ENCODE results near the gene BRINP1.

The BRINP1 gene

GRCh38 chr9:119156354-119156753 lies 212.9 kb downstream of the BRINP1 start:
- no peak overlapping the region for H3K23ac ChIP-seq (ENCODE audit: low read length)
- H3K27me3 ChIP-seq (ENCODE audit: insufficient read depth, low read length): no peaks in the 10 kb centered on the region
- H2BK5ac ChIP-seq (ENCODE audit: low read depth, low read length, poor library complexity): no peak overlapping the region
- WGBS (ENCODE audit: extremely low coverage, insufficient coverage, insufficient read length): no CpG with 5 or more reads among the region's 3 CpGs
- H3K36me3 ChIP-seq (ENCODE audit: control insufficient read depth in 1 of 2, insufficient read depth in 2 of 2, low read length in 2 of 2): no peaks in the 10 kb centered on the region
- H4K8ac ChIP-seq (ENCODE audit: low read depth, low read length): no peak overlapping the region
- no peak overlapping the region for H2AK5ac ChIP-seq (ENCODE audit: low read length)
- no peak overlapping the region for H3K4ac ChIP-seq (ENCODE audit: low read depth, low read length)
- no peak overlapping the region for H3K4me3 ChIP-seq (ENCODE audit: low read depth, low read length)
- H3K18ac ChIP-seq (ENCODE audit: low read length): no peak overlapping the region
- H4K91ac ChIP-seq (ENCODE audit: low read depth, low read length): no peak overlapping the region
- H3K9me3 ChIP-seq (ENCODE audit: insufficient read depth, low read depth, low read length): no peaks in the 10 kb centered on the region
- H2AFZ ChIP-seq (ENCODE audit: insufficient read depth, low read length, poor library complexity): no peak overlapping the region
- no peak overlapping the region for H3K14ac ChIP-seq (ENCODE audit: low read length)
- H3K79me1 ChIP-seq (ENCODE audit: low read length): no peaks in the 10 kb centered on the region
- H3K4me1 ChIP-seq (ENCODE audit: control insufficient read depth in 1 of 2, insufficient read depth in 2 of 2, low read length in 2 of 2): no peaks in the 10 kb centered on the region
- no peaks in the 10 kb centered on the region for H3K79me2 ChIP-seq (ENCODE audit: control insufficient read depth, insufficient read depth, low read length, poor library complexity)
- no peak overlapping the region for H4K12ac ChIP-seq (ENCODE audit: low read depth, low read length)
- no peak for DNase-seq
- H3K9ac ChIP-seq (ENCODE audit: low read length): no peak overlapping the region
- no peak overlapping the region for H2BK120ac ChIP-seq (ENCODE audit: insufficient read depth, low read length, poor library complexity)
- H3K4me2 ChIP-seq (ENCODE audit: low read length): no peak overlapping the region
- no peak overlapping the region for H3K27ac ChIP-seq (ENCODE audit: low read depth, low read length)
- no peak overlapping the region for H2BK12ac ChIP-seq (ENCODE audit: low read length)

- Histone ChIP-seq H3K79me2 (ENCODE audit: control insufficient read depth, insufficient read depth, low read length, poor library complexity) (no peaks in the 10 kb centered on the region), H3K9me3 (ENCODE audit: insufficient read depth, low read depth, low read length) (no peaks in the 10 kb centered on the region), H3K9ac (ENCODE audit: low read length) (no peak overlapping the region), H3K27me3 (ENCODE audit: insufficient read depth, low read length) (no peaks in the 10 kb centered on the region), H3K4me2 (ENCODE audit: low read length) (no peak overlapping the region), H2BK12ac (ENCODE audit: low read length) (no peak overlapping the region), H3K14ac (ENCODE audit: low read length) (no peak overlapping the region), H2BK120ac (ENCODE audit: insufficient read depth, low read length, poor library complexity) (no peak overlapping the region), H2BK5ac (ENCODE audit: low read depth, low read length, poor library complexity) (no peak overlapping the region), H4K8ac (ENCODE audit: low read depth, low read length) (no peak overlapping the region), H4K91ac (ENCODE audit: low read depth, low read length) (no peak overlapping the region), H3K4ac (ENCODE audit: low read depth, low read length) (no peak overlapping the region), H3K4me3 (ENCODE audit: low read depth, low read length) (no peak overlapping the region), H3K79me1 (ENCODE audit: low read length) (no peaks in the 10 kb centered on the region), H3K36me3 (ENCODE audit: control insufficient read depth in 1 of 2, insufficient read depth in 2 of 2, low read length in 2 of 2) (no peaks in the 10 kb centered on the region), H3K4me1 (ENCODE audit: control insufficient read depth in 1 of 2, insufficient read depth in 2 of 2, low read length in 2 of 2) (no peaks in the 10 kb centered on the region), H4K12ac (ENCODE audit: low read depth, low read length) (no peak overlapping the region), H2AK5ac (ENCODE audit: low read length) (no peak overlapping the region), H3K27ac (ENCODE audit: low read depth, low read length) (no peak overlapping the region), H2AFZ (ENCODE audit: insufficient read depth, low read length, poor library complexity) (no peak overlapping the region), H3K23ac (ENCODE audit: low read length) (no peak overlapping the region), H3K18ac (ENCODE audit: low read length) (no peak overlapping the region)
- no peak for DNase-seq
- WGBS (ENCODE audit: extremely low coverage, insufficient coverage, insufficient read length): no CpG with 5 or more reads among the region's 2 CpGs
Measured at GRCh38 chr9:119154527-119154926, 214.7 kb downstream of the BRINP1 start.

GRCh38 chr9:119153402-119153801 lies 215.8 kb downstream of the BRINP1 start:
- Histone ChIP-seq H2AFZ (ENCODE audit: insufficient read depth, low read length, poor library complexity) (no peak overlapping the region), H3K4me1 (ENCODE audit: control insufficient read depth in 1 of 2, insufficient read depth in 2 of 2, low read length in 2 of 2) (no peaks in the 10 kb centered on the region), H3K79me1 (ENCODE audit: low read length) (no peaks in the 10 kb centered on the region), H2AK5ac (ENCODE audit: low read length) (no peak overlapping the region), H3K9ac (ENCODE audit: low read length) (no peak overlapping the region), H4K12ac (ENCODE audit: low read depth, low read length) (no peak overlapping the region), H3K9me3 (ENCODE audit: insufficient read depth, low read depth, low read length) (no peaks in the 10 kb centered on the region), H4K8ac (ENCODE audit: low read depth, low read length) (no peak overlapping the region), H3K27ac (ENCODE audit: low read depth, low read length) (no peak overlapping the region), H2BK12ac (ENCODE audit: low read length) (no peak overlapping the region), H3K36me3 (ENCODE audit: control insufficient read depth in 1 of 2, insufficient read depth in 2 of 2, low read length in 2 of 2) (no peaks in the 10 kb centered on the region), H2BK120ac (ENCODE audit: insufficient read depth, low read length, poor library complexity) (no peak overlapping the region), H4K91ac (ENCODE audit: low read depth, low read length) (no peak overlapping the region), H2BK5ac (ENCODE audit: low read depth, low read length, poor library complexity) (no peak overlapping the region), H3K4me3 (ENCODE audit: low read depth, low read length) (no peak overlapping the region), H3K4ac (ENCODE audit: low read depth, low read length) (no peak overlapping the region), H3K23ac (ENCODE audit: low read length) (no peak overlapping the region), H3K14ac (ENCODE audit: low read length) (no peak overlapping the region), H3K27me3 (ENCODE audit: insufficient read depth, low read length) (no peaks in the 10 kb centered on the region), H3K4me2 (ENCODE audit: low read length) (no peak overlapping the region), H3K79me2 (ENCODE audit: control insufficient read depth, insufficient read depth, low read length, poor library complexity) (no peaks in the 10 kb centered on the region), H3K18ac (ENCODE audit: low read length) (no peak overlapping the region)
- DNase-seq: no peak
- no CpG with 5 or more reads among the region's 2 CpGs for WGBS (ENCODE audit: extremely low coverage, insufficient coverage, insufficient read length)

- Histone ChIP-seq H2AK5ac (ENCODE audit: low read length) (no peak overlapping the region), H3K23ac (ENCODE audit: low read length) (no peak overlapping the region), H2BK120ac (ENCODE audit: insufficient read depth, low read length, poor library complexity) (no peak overlapping the region), H4K8ac (ENCODE audit: low read depth, low read length) (no peak overlapping the region), H3K79me2 (ENCODE audit: control insufficient read depth, insufficient read depth, low read length, poor library complexity) (no peaks in the 10 kb centered on the region), H3K4me3 (ENCODE audit: low read depth, low read length) (no peak overlapping the region), H3K27me3 (ENCODE audit: insufficient read depth, low read length) (no peaks in the 10 kb centered on the region), H3K18ac (ENCODE audit: low read length) (no peak overlapping the region), H3K4ac (ENCODE audit: low read depth, low read length) (no peak overlapping the region), H3K9me3 (ENCODE audit: insufficient read depth, low read depth, low read length) (no peaks in the 10 kb centered on the region), H3K36me3 (ENCODE audit: control insufficient read depth in 1 of 2, insufficient read depth in 2 of 2, low read length in 2 of 2) (no peaks in the 10 kb centered on the region), H2BK5ac (ENCODE audit: low read depth, low read length, poor library complexity) (no peak overlapping the region), H3K27ac (ENCODE audit: low read depth, low read length) (no peak overlapping the region), H2BK12ac (ENCODE audit: low read length) (no peak overlapping the region), H3K4me2 (ENCODE audit: low read length) (no peak overlapping the region), H2AFZ (ENCODE audit: insufficient read depth, low read length, poor library complexity) (no peak overlapping the region), H3K79me1 (ENCODE audit: low read length) (no peaks in the 10 kb centered on the region), H4K12ac (ENCODE audit: low read depth, low read length) (no peak overlapping the region), H3K4me1 (ENCODE audit: control insufficient read depth in 1 of 2, insufficient read depth in 2 of 2, low read length in 2 of 2) (no peaks in the 10 kb centered on the region), H3K9ac (ENCODE audit: low read length) (no peak overlapping the region), H4K91ac (ENCODE audit: low read depth, low read length) (no peak overlapping the region), H3K14ac (ENCODE audit: low read length) (no peak overlapping the region)
- WGBS (ENCODE audit: extremely low coverage, insufficient coverage, insufficient read length): no CpG with 5 or more reads among the region's 4 CpGs
- DNase-seq: no peak
Measured at GRCh38 chr9:119148855-119149254, 220.4 kb downstream of the BRINP1 start.
